ENCODE measurements around the gene TTLL1.
"Not testable (repeated sequence)": the region's sequence is repeated elsewhere in the genome, so short reads cannot be mapped to it uniquely, and the experiment has no call there.

TTLL1 gene

GRCh38 chr22:43110444-43110926 is 21.3 kb upstream of the TTLL1 start, which contains the start of gene BIK:
Gene BIK (plus strand): TSS chr22:43110750. CDS start chr22:43124023, 13,273 bp downstream.
- DNase-seq (ENCODE audit: low spot score) = no peak

GRCh38 chr22:43109921-43110443 is 20.8 kb upstream of the TTLL1 start:
- no peak for DNase-seq (ENCODE audit: low spot score)

- no peak for DNase-seq (ENCODE audit: low spot score)
Measured at GRCh38 chr22:43109511-43109910, 20.3 kb upstream of the TTLL1 start.

GRCh38 chr22:43106302-43106701 is 17.1 kb upstream of the TTLL1 start:
- no peak for DNase-seq (ENCODE audit: low spot score)

- not testable (repeated sequence) for DNase-seq (ENCODE audit: low spot score)
Measured at GRCh38 chr22:43104950-43105349, 15.8 kb upstream of the TTLL1 start.

- not testable (repeated sequence) for DNase-seq (ENCODE audit: low spot score)
Measured at GRCh38 chr22:43104056-43104625, 14.9 kb upstream of the TTLL1 start.

- no peak for DNase-seq (ENCODE audit: low spot score)
Measured at GRCh38 chr22:43101306-43101705, 12.1 kb upstream of the TTLL1 start.

- DNase-seq (ENCODE audit: low spot score) = no peak
Measured at GRCh38 chr22:43100225-43100624, 11.0 kb upstream of the TTLL1 start.

GRCh38 chr22:43099095-43099494 is 9.9 kb upstream of the TTLL1 start:
- DNase-seq (ENCODE audit: low spot score) = no peak

- DNase-seq (ENCODE audit: low spot score) = no peak
Measured at GRCh38 chr22:43098356-43098755, 9.2 kb upstream of the TTLL1 start.

- no peak for DNase-seq (ENCODE audit: low spot score)
Measured at GRCh38 chr22:43096420-43096819, 7.2 kb upstream of the TTLL1 start.

GRCh38 chr22:43094551-43094950 is 5.4 kb upstream of the TTLL1 start:
- DNase-seq (ENCODE audit: low spot score) = no peak

- DNase-seq (ENCODE audit: low spot score) = no peak
Measured at GRCh38 chr22:43094085-43094484, 4.9 kb upstream of the TTLL1 start.

- no peak for DNase-seq (ENCODE audit: low spot score)
Measured at GRCh38 chr22:43092085-43092484, 2.9 kb upstream of the TTLL1 start.

GRCh38 chr22:43090130-43090789 is 1.1 kb upstream of the TTLL1 start:
- DNase-seq (ENCODE audit: low spot score) = peak; percentile 83

- DNase-seq (ENCODE audit: low spot score) = no peak
Measured at GRCh38 chr22:43088627-43088983, 586 bp downstream of the TTLL1 start.

- peak; percentile 35 for DNase-seq (ENCODE audit: low spot score)
Measured at GRCh38 chr22:43085658-43086606, 3.3 kb downstream of the TTLL1 start.

- no peak for DNase-seq (ENCODE audit: low spot score)
Measured at GRCh38 chr22:43081968-43082367, 7.2 kb downstream of the TTLL1 start.

- DNase-seq (ENCODE audit: low spot score) = no peak
Measured at GRCh38 chr22:43080616-43081015, 8.6 kb downstream of the TTLL1 start.

GRCh38 chr22:43079742-43080141 is 9.4 kb downstream of the TTLL1 start:
- DNase-seq (ENCODE audit: low spot score) = no peak

GRCh38 chr22:43078522-43078921 is 10.7 kb downstream of the TTLL1 start:
- DNase-seq (ENCODE audit: low spot score) = no peak

- DNase-seq (ENCODE audit: low spot score) = peak; percentile 45
Measured at GRCh38 chr22:43077121-43077877, 11.9 kb downstream of the TTLL1 start.

All from Ammon's horn (tissue), 1 donor.